ENCODE data around the gene MRPL1. TPM values are rescaled to one million over a fixed set of nuclear protein-coding genes. Genes with fewer than 3 reads are reported as not detected.

MRPL1 gene
- total RNA-seq, 3 donors from 2014 or later, result 17.1 to 26.3 (median 21.0) TPM

DNA sequence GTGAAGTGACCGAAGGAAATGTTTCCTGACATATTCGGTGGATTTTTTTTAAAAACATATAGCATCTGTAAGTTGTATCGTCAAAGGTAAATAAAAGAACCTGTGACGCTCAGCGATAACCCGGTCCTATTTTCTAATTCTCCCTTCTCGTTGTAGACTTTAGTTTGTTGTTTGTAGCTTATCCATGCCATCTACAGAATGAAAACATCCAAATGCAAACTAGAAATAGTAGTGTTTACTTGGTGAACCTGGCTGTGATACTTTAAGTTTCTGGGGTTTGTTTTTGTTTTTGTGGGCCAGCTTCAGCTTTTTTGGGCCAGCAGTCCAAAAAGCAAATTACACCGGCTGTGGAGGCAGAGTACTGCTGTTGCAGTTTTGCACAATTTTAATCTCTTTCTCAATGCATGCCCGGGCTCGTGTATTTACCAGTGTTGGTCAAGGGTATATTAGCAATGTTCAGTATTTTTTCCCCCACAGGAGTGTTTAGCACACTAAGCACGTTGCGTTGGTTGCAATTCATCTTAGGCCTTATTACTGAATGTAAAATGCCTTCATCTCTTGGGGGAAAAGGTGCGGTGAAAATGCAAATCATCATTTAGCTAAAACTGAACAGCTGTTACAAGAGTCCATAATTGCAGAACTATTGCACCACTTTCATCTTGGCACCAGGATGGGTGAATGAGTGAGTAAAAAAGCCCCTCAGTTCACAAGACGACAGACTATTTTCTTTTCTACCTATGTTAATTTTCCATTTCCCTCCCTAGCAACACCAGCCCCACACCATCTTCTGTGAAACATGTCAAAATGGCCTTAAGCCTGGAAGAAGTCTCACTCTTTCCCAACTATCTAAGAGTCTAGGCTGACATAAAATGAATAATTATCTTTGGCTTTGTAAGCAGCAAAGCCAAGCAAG, 41.7 kb upstream of the MRPL1 start:
- no peak for DNase-seq (ENCODE audit: low spot score in 2 of 2)
- H3K27me3 ChIP-seq, result no peaks in the 10 kb centered on the region
- H3K9me3 ChIP-seq, result no peaks in the 10 kb centered on the region
- intact Hi-C loops (cut with DNase I; ENCODE audit: low total_unique reads), result no loop called here
- TF ChIP-seq POLR2AphosphoS5 (IDR thresholded peaks at IDR 0.05), result no peak
- TF ChIP-seq POLR2A (IDR thresholded peaks at IDR 0.05), result no peak
- TF ChIP-seq, protein P1, sequence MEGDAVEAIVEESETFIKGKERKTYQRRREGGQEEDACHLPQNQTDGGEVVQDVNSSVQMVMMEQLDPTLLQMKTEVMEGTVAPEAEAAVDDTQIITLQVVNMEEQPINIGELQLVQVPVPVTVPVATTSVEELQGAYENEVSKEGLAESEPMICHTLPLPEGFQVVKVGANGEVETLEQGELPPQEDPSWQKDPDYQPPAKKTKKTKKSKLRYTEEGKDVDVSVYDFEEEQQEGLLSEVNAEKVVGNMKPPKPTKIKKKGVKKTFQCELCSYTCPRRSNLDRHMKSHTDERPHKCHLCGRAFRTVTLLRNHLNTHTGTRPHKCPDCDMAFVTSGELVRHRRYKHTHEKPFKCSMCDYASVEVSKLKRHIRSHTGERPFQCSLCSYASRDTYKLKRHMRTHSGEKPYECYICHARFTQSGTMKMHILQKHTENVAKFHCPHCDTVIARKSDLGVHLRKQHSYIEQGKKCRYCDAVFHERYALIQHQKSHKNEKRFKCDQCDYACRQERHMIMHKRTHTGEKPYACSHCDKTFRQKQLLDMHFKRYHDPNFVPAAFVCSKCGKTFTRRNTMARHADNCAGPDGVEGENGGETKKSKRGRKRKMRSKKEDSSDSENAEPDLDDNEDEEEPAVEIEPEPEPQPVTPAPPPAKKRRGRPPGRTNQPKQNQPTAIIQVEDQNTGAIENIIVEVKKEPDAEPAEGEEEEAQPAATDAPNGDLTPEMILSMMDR (IDR thresholded peaks at IDR 0.05), result no peak
- H3K36me3 ChIP-seq, result no peaks in the 10 kb centered on the region
- peak overlapping the region; percentile 79 to 99 (median 95) for H3K4me3 ChIP-seq
- peaks cover 0 to 14% of the 10 kb centered on the region in 2 donors for H3K4me1 ChIP-seq
- H3K27ac ChIP-seq, result peak overlapping the region; percentile 98 to 99

DNA sequence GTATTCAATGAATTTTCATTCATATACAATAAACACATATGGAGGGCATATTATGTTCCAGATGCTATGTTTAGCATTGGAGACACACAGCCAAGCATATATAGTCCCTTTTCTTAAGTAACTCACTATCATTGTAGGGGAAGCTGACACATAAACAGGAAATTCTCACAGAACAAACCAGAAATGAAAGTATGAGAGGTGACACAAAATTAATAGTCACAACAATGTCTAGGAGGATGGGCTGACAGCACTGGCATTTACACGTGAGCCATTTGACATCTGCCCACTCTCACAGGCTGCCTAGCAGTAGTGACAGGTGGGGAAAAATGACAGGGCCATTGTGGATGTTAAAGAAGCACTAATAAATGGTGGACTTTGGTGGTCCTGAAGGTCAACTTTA, 40.9 kb upstream of the MRPL1 start:
- no peak for DNase-seq (ENCODE audit: low spot score in 2 of 2)
- peak overlapping the region; percentile 98 to 99 for H3K27ac ChIP-seq
- H3K4me3 ChIP-seq, result peak overlapping the region in 2 of 3 donors; percentile 79 to 99
- no peaks in the 10 kb centered on the region for H3K36me3 ChIP-seq
- H3K27me3 ChIP-seq, result no peaks in the 10 kb centered on the region
- no peaks in the 10 kb centered on the region for H3K9me3 ChIP-seq
- peaks cover 0 to 14% of the 10 kb centered on the region in 2 donors for H3K4me1 ChIP-seq
- TF ChIP-seq, protein P1 (IDR thresholded peaks at IDR 0.05), result no peak
- no peak for TF ChIP-seq POLR2A (IDR thresholded peaks at IDR 0.05)
- TF ChIP-seq POLR2AphosphoS5 (IDR thresholded peaks at IDR 0.05), result no peak
- intact Hi-C loops (cut with DNase I; ENCODE audit: low total_unique reads), result no loop called here

DNA sequence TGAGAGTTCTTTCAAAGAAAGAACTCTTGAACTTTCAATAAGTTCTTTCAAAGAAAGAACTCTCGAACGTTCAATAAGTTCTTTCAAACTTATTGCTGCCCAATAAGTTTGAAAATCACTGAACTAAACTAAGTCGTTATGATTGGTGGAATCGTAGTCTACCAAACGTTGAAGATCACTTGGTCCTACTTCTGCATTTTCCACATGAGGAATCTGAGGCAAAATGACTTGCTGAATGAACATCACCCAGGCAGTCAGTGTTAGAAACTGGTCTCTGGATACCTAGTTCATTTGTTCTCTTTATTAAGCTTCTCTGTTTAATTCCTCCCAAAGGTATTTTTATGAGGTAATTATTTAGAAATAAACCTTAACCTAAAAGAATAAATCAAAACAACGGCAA, 36.4 kb upstream of the MRPL1 start:
- Histone ChIP-seq H3K9me3 (no peaks in the 10 kb centered on the region), H3K27ac (no peak overlapping the region), H3K36me3 (no peaks in the 10 kb centered on the region), H3K4me3 (no peak overlapping the region), H3K4me1 (peaks cover 0 to 6% of the 10 kb centered on the region in 2 donors), H3K27me3 (no peaks in the 10 kb centered on the region)
- TF ChIP-seq, protein P1 (IDR thresholded peaks at IDR 0.05), result no peak
- no peak for TF ChIP-seq POLR2AphosphoS5 (IDR thresholded peaks at IDR 0.05)
- TF ChIP-seq POLR2A (IDR thresholded peaks at IDR 0.05), result no peak
- DNase-seq (ENCODE audit: low spot score in 2 of 2), result no peak
- intact Hi-C loops (cut with DNase I; ENCODE audit: low total_unique reads), result no loop called here

DNA sequence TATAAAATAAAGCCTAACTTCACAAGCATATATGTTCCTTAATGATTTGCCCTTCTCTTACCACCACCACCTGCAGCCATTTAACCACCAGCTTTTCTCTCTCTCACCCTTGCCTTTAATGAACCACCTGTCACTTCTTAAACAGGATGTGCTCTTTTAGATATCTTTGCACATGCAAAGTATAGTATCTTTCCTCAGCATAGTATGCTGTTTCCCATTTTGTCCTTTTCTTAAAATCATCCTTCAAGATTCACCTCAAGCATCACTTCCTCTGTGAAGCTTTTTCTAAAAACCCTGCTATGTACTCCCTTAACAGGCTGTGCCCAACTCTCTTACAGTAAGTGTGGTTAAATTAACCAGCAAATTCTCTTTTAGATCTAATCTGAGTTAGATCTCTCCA, 35.3 kb upstream of the MRPL1 start:
- no peak overlapping the region for H3K27ac ChIP-seq

More for the DNA sequence above, 35.3 kb upstream of the MRPL1 start:
- Histone ChIP-seq H3K4me1 (no peaks in the 10 kb centered on the region), H3K27me3 (no peaks in the 10 kb centered on the region), H3K9me3 (no peaks in the 10 kb centered on the region), H3K4me3 (no peak overlapping the region), H3K36me3 (no peaks in the 10 kb centered on the region)
- DNase-seq (ENCODE audit: low spot score in 2 of 2), result no peak
- intact Hi-C loops (cut with DNase I; ENCODE audit: low total_unique reads), result no loop called here
- TF ChIP-seq POLR2AphosphoS5 (IDR thresholded peaks at IDR 0.05) (no peak), POLR2A (IDR thresholded peaks at IDR 0.05) (no peak)
- TF ChIP-seq, protein P1 (IDR thresholded peaks at IDR 0.05), result no peak

Measured in breast epithelium (tissue), 4 donors.